Measurements from ENCODE around the gene LITAFD.

LITAFD gene

GRCh38 chr16:8877894-8878522, 4.1 kb upstream of the LITAFD start:
- no peaks in the 10 kb centered on the region for H3K27me3 Mint-ChIP-seq
- peak; percentile 52 for ATAC-seq
- DNase-seq, result no peak
- peaks cover 19% of the 10 kb centered on the region for H3K4me1 Mint-ChIP-seq
- no peaks in the 10 kb centered on the region for H3K9me3 Mint-ChIP-seq
- no peak overlapping the region for H3K27ac Mint-ChIP-seq
- H3K4me3 Mint-ChIP-seq, result no peak overlapping the region

GRCh38 chr16:8878523-8878911, 3.6 kb upstream of the LITAFD start:
- ATAC-seq, result no peak
- no peak overlapping the region for H3K4me3 Mint-ChIP-seq
- no peak overlapping the region for H3K27ac Mint-ChIP-seq
- no peaks in the 10 kb centered on the region for H3K27me3 Mint-ChIP-seq
- H3K4me1 Mint-ChIP-seq, result peaks cover 19% of the 10 kb centered on the region
- no peaks in the 10 kb centered on the region for H3K9me3 Mint-ChIP-seq
- DNase-seq, result no peak

GRCh38 chr16:8880839-8881510, 1.2 kb upstream of the LITAFD start:
- peaks cover 31% of the 10 kb centered on the region for H3K4me1 Mint-ChIP-seq
- H3K27me3 Mint-ChIP-seq, result peaks cover 12% of the 10 kb centered on the region
- no peak for DNase-seq
- ATAC-seq, result no peak
- no peaks in the 10 kb centered on the region for H3K9me3 Mint-ChIP-seq
- peak overlapping the region in 1 of 2 donors; percentile 6 for H3K27ac Mint-ChIP-seq
- no peak overlapping the region for H3K4me3 Mint-ChIP-seq

GRCh38 chr16:8882725-8883377, 700 bp downstream of the LITAFD start:
- no peak for DNase-seq
- H3K27me3 Mint-ChIP-seq, result peaks cover 17% of the 10 kb centered on the region
- H3K27ac Mint-ChIP-seq, result peak overlapping the region in 1 of 2 donors; percentile 83
- no peaks in the 10 kb centered on the region for H3K9me3 Mint-ChIP-seq
- no peak overlapping the region for H3K4me3 Mint-ChIP-seq
- H3K4me1 Mint-ChIP-seq, result peaks cover 35% of the 10 kb centered on the region
- ATAC-seq, result no peak

GRCh38 chr16:8885674-8886592, 3.8 kb downstream of the LITAFD start:
- ATAC-seq, result peak; percentile 22
- no peaks in the 10 kb centered on the region for H3K9me3 Mint-ChIP-seq
- peak overlapping the region in 1 of 2 donors; percentile 38 for H3K4me3 Mint-ChIP-seq
- H3K27ac Mint-ChIP-seq, result peak overlapping the region in 1 of 2 donors; percentile 95
- DNase-seq, result no peak
- peaks cover 18% of the 10 kb centered on the region for H3K4me1 Mint-ChIP-seq
- H3K27me3 Mint-ChIP-seq, result peaks cover 17% of the 10 kb centered on the region

GRCh38 chr16:8886593-8887430, 4.7 kb downstream of the LITAFD start:
- DNase-seq, result no peak
- Mint-ChIP-seq H3K4me3 (no peak overlapping the region), H3K9me3 (no peaks in the 10 kb centered on the region), H3K4me1 (peaks cover 22% of the 10 kb centered on the region), H3K27ac (peak overlapping the region in 1 of 2 donors; percentile 84), H3K27me3 (peaks cover 17% of the 10 kb centered on the region)
- ATAC-seq, result peak; percentile 4

GRCh38 chr16:8887431-8887765, 5.2 kb downstream of the LITAFD start:
- H3K27ac Mint-ChIP-seq, result peak overlapping the region in 1 of 2 donors; percentile 84
- H3K4me3 Mint-ChIP-seq, result no peak overlapping the region
- ATAC-seq (no peak), DNase-seq (no peak)
- H3K27me3 Mint-ChIP-seq, result peaks cover 17% of the 10 kb centered on the region
- H3K4me1 Mint-ChIP-seq, result peaks cover 24% of the 10 kb centered on the region
- no peaks in the 10 kb centered on the region for H3K9me3 Mint-ChIP-seq

- no peak for DNase-seq
- H3K27ac Mint-ChIP-seq, result peak overlapping the region in 1 of 2 donors; percentile 70
- H3K9me3 Mint-ChIP-seq, result no peaks in the 10 kb centered on the region
- no peak for ATAC-seq
- peaks cover 17% of the 10 kb centered on the region for H3K27me3 Mint-ChIP-seq
- peaks cover 24% of the 10 kb centered on the region for H3K4me1 Mint-ChIP-seq
- no peak overlapping the region for H3K4me3 Mint-ChIP-seq
Observed at GRCh38 chr16:8887952-8888560, 5.9 kb downstream of the LITAFD start.

- Mint-ChIP-seq H3K4me1 (peaks cover 24% of the 10 kb centered on the region), H3K27ac (peak overlapping the region in 1 of 2 donors; percentile 74), H3K27me3 (peaks cover 17% of the 10 kb centered on the region), H3K4me3 (no peak overlapping the region), H3K9me3 (no peaks in the 10 kb centered on the region)
- ATAC-seq, result peak; percentile 10
- DNase-seq, result no peak
Observed at GRCh38 chr16:8888951-8889892, 7.1 kb downstream of the LITAFD start.

GRCh38 chr16:8889893-8890548, 7.9 kb downstream of the LITAFD start:
- ATAC-seq, result no peak
- Mint-ChIP-seq H3K4me1 (peaks cover 21% of the 10 kb centered on the region), H3K27ac (no peak overlapping the region)

GRCh38 chr16:8890549-8890921, 8.4 kb downstream of the LITAFD start:
- Mint-ChIP-seq H3K27ac (peak overlapping the region in 1 of 2 donors; percentile 83), H3K9me3 (no peaks in the 10 kb centered on the region), H3K4me3 (no peak overlapping the region), H3K4me1 (peaks cover 16% of the 10 kb centered on the region), H3K27me3 (peaks cover 10% of the 10 kb centered on the region)
- DNase-seq (no peak), ATAC-seq (no peak)

More at GRCh38 chr16:8889893-8890548, 7.9 kb downstream of the LITAFD start:
- no peak overlapping the region for H3K4me3 Mint-ChIP-seq
- DNase-seq, result no peak
- no peaks in the 10 kb centered on the region for H3K9me3 Mint-ChIP-seq
- H3K27me3 Mint-ChIP-seq, result peaks cover 15% of the 10 kb centered on the region

- H3K4me3 Mint-ChIP-seq, result no peak overlapping the region
- no peaks in the 10 kb centered on the region for H3K9me3 Mint-ChIP-seq
- no peaks in the 10 kb centered on the region for H3K27me3 Mint-ChIP-seq
- peak overlapping the region in 1 of 2 donors; percentile 89 for H3K27ac Mint-ChIP-seq
- H3K4me1 Mint-ChIP-seq, result peaks cover 6% of the 10 kb centered on the region
- ATAC-seq, result no peak
- no peak for DNase-seq
Observed at GRCh38 chr16:8892101-8892575, 10.0 kb downstream of the LITAFD start.

GRCh38 chr16:8893426-8893825, 11.3 kb downstream of the LITAFD start:
- no peak for DNase-seq
- no peaks in the 10 kb centered on the region for H3K27me3 Mint-ChIP-seq
- no peak overlapping the region for H3K27ac Mint-ChIP-seq
- ATAC-seq, result no peak
- H3K4me1 Mint-ChIP-seq, result peaks cover 6% of the 10 kb centered on the region
- no peaks in the 10 kb centered on the region for H3K9me3 Mint-ChIP-seq
- H3K4me3 Mint-ChIP-seq, result no peak overlapping the region
